Effector CD4-positive, alpha-beta T cell (primary cell): ENCODE data around the gene SERPINB11. TPM values are rescaled to one million over a fixed set of nuclear protein-coding genes. Genes with fewer than 3 reads are reported as not detected.
"Not testable (repeated sequence)": the region's sequence is repeated elsewhere in the genome, so short reads cannot be mapped to it uniquely, and the experiment has no call there.

Experiments used
- DNase-seq: peaks from one replicate; pipeline ENCODE4 v3.0.0-alpha.2; 2020
- total RNA-seq: gene quantifications from one replicate; lab custom pipeline; 2026; lab: John Stamatoyannopoulos, UW

The SERPINB11 gene
- not detected for total RNA-seq

- DNase-seq, result no peak
These were observed at the start of gene SERPINB11 for GRCh38 chr18:63702660-63703059. TSS of gene SERPINB11 (plus strand) at chr18:63702960. CDS start at chr18:63710194, 7,234 bp downstream.

GRCh38 chr18:63658920-63659319 is 43.8 kb upstream of the SERPINB11 start:
- not testable (repeated sequence) for DNase-seq

GRCh38 chr18:63661750-63662149 is 41.0 kb upstream of the SERPINB11 start, which contains the start of gene SERPINB3:
TSS of gene SERPINB3 (minus strand) at chr18:63661893. CDS start at chr18:63661216, 677 bp downstream.
- not testable (repeated sequence) for DNase-seq

GRCh38 chr18:63664571-63664970 is 38.2 kb upstream of the SERPINB11 start:
- no peak for DNase-seq

GRCh38 chr18:63676526-63677323 is 26.0 kb upstream of the SERPINB11 start:
- DNase-seq, result no peak

GRCh38 chr18:63677500-63678225 is 25.1 kb upstream of the SERPINB11 start:
- DNase-seq, result no peak

GRCh38 chr18:63679820-63680606 is 22.7 kb upstream of the SERPINB11 start:
- DNase-seq, result no peak

- no peak for DNase-seq
These were observed 21.1 kb upstream of the SERPINB11 start for GRCh38 chr18:63681449-63682340.

- no peak for DNase-seq
These were observed 19.6 kb upstream of the SERPINB11 start for GRCh38 chr18:63683152-63683551.

GRCh38 chr18:63683890-63684289 is 18.9 kb upstream of the SERPINB11 start:
- DNase-seq, result no peak

GRCh38 chr18:63684718-63685117 is 18.0 kb upstream of the SERPINB11 start:
- no peak for DNase-seq

- no peak for DNase-seq
These were observed 15.9 kb upstream of the SERPINB11 start for GRCh38 chr18:63686871-63687270.

GRCh38 chr18:63689064-63689463 is 13.7 kb upstream of the SERPINB11 start:
- no peak for DNase-seq

- no peak for DNase-seq
These were observed 5.6 kb upstream of the SERPINB11 start for GRCh38 chr18:63697097-63697660.

GRCh38 chr18:63700501-63700900 is 2.3 kb upstream of the SERPINB11 start:
- no peak for DNase-seq

- no peak for DNase-seq
These were observed 808 bp upstream of the SERPINB11 start for GRCh38 chr18:63701952-63702351.

GRCh38 chr18:63705401-63705800 is 2.6 kb downstream of the SERPINB11 start:
- DNase-seq, result no peak

GRCh38 chr18:63707816-63708215 is 5.1 kb downstream of the SERPINB11 start:
- DNase-seq, result no peak

- DNase-seq, result no peak
These were observed 5.9 kb downstream of the SERPINB11 start for GRCh38 chr18:63708650-63709049.

- DNase-seq, result no peak
These were observed 23.1 kb downstream of the SERPINB11 start for GRCh38 chr18:63725682-63726480.

GRCh38 chr18:63730773-63731172 is 28.0 kb downstream of the SERPINB11 start:
- no peak for DNase-seq
